Tongue (tissue), 2 donors: Measurements from ENCODE around the gene EPN2. TPM values are rescaled to one million over a fixed set of nuclear protein-coding genes. Genes with fewer than 3 reads are reported as not detected.

Experiments used
- DNase-seq: peaks from one replicate; pipeline ENCODE4 v3.0.0-alpha.2; 2015
- total RNA-seq: library from RNA; depleted of rRNA; stranded (reverse); fragments of >200 nt; gene quantifications from one replicate; pipeline ENCODE4 v1.2.3, GENCODE V29; 2014

The EPN2 gene
- total RNA-seq, 1 donor from 2014 or later: 48.8 TPM

DNA sequence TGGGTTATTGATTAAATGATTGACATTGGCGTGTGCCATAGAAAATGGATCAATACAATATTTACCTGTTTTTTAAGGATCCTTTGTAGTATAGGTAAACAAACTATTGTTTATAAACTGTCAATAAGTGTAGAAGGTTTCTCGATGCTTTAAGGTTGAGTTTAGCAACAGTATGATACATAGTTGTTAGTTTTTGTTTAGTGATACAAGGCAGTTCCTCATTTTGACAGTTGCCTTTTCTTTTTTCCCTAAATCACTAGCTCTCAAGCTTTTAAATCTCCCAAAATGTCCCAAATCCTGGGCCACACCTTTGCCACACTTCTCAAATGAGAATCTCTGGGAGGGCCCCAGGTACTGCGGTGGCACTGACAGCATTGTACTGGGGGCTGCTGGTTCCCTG, 57.3 kb downstream of the EPN2 start:
- no peak for DNase-seq

GRCh38 chr17:19295473-19296135, 58.4 kb downstream of the EPN2 start:
- DNase-seq: peak; percentile 78

GRCh38 chr17:19296786-19297778, 59.9 kb downstream of the EPN2 start:
- no peak for DNase-seq

DNA sequence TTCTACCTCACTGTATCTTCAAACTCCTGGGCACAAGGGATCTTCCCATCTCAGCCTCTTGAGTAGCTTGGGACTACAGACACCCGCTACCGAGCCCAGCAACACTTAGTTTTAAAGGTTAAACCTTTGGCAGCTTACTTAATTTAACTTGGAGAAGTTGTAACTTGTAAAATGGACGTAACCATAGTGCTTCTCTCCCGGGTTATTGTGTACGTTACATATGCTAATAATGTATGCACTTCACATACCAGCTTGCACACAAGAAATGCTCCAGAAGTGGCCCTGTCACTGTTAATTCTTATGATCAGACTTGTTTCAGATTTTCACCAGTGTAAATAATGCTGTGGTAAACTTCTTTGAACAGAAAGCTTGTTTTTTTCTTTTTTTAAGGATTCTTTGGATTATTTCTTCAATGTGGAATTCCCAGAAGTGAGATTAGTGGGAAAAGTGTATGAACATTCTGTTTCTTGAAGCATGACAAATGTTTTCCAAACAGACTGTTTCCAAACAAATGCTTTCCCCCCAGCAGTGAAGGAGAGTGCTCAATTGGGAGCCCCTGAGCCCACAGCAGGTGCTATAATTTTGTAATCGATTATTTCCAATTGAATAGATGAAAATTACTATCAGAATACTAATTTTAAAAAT, 61.5 kb downstream of the EPN2 start:
- DNase-seq: peak; percentile 16

GRCh38 chr17:19299214-19299747, 62.1 kb downstream of the EPN2 start:
- no peak for DNase-seq

DNA sequence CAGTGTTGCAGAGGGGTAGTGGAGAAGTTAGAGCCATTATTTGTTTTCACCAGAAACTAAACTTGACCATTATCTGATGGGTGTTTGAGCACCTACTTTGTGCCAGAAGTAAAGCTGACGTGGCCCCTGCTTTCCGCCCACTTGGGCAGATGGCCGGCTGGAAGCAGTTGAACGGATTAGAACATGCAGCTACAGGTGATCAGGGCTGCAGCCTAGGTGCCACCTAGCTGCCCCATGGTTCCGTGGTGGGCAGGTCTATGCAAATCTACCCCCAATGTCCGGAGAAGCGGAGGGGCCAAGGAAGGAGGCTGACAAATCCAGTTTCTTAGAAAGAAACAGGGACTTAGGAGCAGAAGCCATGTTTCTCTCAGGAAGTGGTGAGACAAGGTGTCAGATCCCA, 62.7 kb downstream of the EPN2 start:
- DNase-seq: no peak

- no peak for DNase-seq
Observed at GRCh38 chr17:19301274-19301951, 64.2 kb downstream of the EPN2 start.

GRCh38 chr17:19301973-19302372, 64.8 kb downstream of the EPN2 start:
- DNase-seq: no peak

DNA sequence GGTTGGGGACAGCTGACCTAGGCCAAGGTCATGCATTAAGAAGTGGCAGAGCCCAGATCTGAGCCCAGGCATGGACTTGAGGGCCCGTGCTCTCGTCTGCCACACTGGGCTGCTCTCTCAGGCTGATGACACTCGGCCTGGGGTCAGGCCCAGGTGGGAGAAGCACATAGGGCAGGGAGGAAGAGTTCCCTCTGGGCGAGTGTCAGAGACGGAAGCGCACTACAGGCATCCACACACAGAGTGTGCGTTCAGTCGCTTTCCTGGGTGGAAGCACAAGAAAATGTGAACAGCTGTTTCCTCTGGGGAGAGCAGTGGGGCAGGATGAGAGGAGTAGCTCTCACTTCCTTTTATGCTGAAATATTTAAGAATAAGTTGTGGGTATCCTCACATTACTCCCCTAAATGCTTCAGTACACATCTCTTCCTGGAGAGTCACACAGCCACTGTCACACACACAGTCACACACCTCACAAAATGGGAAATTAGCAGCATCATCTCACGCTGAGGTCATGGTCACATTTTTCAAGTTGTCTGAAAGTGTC, 65.7 kb downstream of the EPN2 start:
- peak; percentile 26 for DNase-seq

DNA sequence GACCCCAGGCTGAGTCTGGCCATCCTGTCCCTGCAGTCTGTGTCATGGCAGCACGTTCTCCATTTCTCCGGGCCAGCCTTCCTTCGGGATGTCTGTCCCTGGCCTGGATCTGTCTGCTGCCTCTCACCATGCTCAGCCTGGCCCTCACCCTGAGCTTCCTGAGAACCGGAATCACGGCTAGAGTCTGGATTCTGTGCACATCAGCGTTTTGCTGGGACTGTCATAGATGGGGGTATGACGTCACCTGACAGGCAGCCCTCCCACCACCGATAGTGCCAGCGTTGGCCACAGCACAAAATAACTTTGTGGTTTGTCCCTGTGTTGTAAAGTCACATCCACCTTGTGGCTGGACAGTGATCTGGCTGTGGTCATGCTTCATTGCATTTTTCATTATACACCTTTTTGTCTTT, 66.2 kb downstream of the EPN2 start:
- no peak for DNase-seq

DNA sequence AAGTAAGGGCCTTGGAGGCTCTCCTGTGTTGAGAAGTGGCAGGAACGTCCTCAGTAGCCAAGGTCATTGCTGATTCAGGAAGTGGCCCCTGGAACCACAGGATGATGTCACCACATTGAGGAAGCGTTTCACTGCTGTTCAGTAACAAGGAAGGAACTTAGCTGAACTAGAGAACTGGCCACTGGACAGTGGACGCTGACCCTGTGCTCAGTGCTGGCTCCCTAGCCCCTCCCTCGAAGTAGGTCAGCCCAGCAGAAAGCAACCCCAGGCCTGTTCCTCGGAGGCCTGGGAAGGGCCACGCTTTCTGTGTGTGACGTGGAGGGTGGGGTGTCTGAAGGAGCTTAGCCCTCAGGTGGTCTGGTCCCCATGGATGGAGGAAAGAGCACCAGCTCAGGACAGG, 67.0 kb downstream of the EPN2 start:
- no peak for DNase-seq

- no peak for DNase-seq
Observed at GRCh38 chr17:19304751-19305150, 67.6 kb downstream of the EPN2 start.

DNA sequence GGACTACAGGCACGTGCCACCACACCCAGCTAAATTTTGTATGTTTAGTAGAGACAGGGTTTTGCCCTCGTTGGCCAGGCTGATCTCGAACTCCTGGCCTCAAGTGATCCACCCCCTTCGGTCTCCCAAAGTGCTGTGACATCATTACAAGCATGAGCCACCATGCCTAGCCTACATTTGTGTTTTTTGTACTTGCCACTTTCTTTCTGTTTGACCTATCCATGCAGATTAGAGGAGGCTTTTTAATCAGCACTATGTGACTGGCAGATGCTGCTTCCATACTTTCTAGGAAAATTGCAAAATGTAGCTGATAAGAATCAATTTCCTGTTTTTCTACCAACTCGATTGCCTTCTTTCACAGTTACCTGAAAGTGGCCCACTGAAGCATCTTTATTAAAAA, 68.1 kb downstream of the EPN2 start:
- DNase-seq: no peak

DNA sequence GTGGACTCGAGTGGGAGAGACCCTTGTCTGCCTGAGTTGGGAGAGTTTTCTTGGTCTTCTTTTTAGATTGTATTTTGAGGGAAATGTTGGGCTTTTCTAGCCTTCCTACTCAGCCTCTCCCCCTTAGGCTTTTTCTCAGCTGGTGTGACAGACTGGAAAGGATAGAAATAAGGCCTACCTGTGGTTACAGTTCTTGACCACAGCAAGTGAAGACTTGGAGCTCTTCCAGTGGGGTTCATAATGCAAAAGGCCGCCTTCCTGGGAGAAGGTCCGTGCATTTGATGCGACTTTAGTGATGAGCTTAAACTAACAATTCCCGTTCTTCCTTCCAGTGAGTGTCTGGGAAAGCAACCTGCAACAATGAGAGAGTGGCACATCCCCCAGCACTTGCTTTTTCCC, 68.6 kb downstream of the EPN2 start:
- no peak for DNase-seq

GRCh38 chr17:19306160-19307111, 69.3 kb downstream of the EPN2 start:
- DNase-seq: peak; percentile 33

- DNase-seq: no peak
Observed at GRCh38 chr17:19307521-19307920, 70.4 kb downstream of the EPN2 start.

- no peak for DNase-seq
Observed at GRCh38 chr17:19308398-19308797, 71.2 kb downstream of the EPN2 start.

DNA sequence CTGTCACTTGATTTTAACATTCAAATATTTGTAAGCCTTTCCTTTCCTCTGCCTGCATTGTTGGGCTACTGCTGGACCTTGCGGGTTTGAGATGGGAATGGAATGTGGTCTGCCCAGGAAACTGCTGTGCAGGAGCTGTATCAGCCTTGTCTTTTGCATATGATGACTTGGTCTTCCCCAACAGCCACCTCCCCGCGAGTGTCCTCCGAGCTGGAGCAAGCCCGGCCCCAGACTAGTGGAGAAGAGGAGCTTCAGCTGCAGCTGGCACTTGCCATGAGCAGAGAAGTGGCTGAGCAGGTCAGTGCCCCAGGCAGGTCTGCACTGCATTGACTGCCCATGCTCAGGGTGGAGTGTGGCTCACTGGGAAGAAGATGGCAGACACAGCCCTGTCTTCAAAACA, 72.5 kb downstream of the EPN2 start:
- DNase-seq: no peak

GRCh38 chr17:19310151-19310550, 73.0 kb downstream of the EPN2 start:
- no peak for DNase-seq

DNA sequence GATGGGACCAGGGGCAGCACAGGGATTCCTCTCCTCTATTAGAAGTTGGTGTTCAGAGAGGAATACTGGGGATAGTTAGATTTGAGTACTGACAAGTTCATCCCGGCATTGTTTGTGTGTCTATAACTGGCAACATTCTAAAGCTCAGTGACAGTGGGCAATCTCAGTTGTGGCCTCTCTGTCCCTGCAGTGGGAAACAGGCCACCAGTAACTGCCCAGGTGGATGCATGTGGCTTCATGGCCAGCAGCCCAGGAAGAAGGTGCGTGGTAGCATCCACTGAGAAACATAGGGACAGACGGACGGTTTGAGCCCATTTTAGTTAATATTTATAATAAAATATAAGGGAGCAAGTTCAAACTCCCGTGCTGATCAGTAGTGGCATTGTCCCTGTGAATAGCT, 73.8 kb downstream of the EPN2 start:
- DNase-seq: no peak
